Placental epithelial cell (primary cell): ENCODE results near the gene IQSEC3. TPM values are rescaled to one million over a fixed set of nuclear protein-coding genes. Genes with fewer than 3 reads are reported as not detected.

Source experiments
- total RNA-seq: library from RNA; depleted of rRNA; stranded (reverse); fragments of >200 nt; gene quantifications from 2 replicates; pipeline ENCODE4 v1.2.3, GENCODE V29; 2012

IQSEC3 gene
- not detected in 2 replicates for total RNA-seq

GRCh38 chr12:66428-66781 is at the start of gene IQSEC3:
Gene IQSEC3 (plus strand): TSS chr12:66767. CDS start chr12:66883, 116 bp downstream.

GRCh38 chr12:214003-214741 is 147.6 kb downstream of the IQSEC3 start, which contains the start of gene SLC6A12:
Gene SLC6A12 (minus strand): TSS chr12:214157. CDS start chr12:209986, 4,171 bp downstream.

Other genes with a start within 250 kb of the IQSEC3 start
- not detected in 2 replicates for gene SLC6A12, start 147.4 kb downstream of the IQSEC3 start, total RNA-seq
- gene SLC6A13, start 196.1 kb downstream of the IQSEC3 start, total RNA-seq, result not detected in 2 replicates